Measurements from ENCODE around the gene MLLT3.

DNA sequence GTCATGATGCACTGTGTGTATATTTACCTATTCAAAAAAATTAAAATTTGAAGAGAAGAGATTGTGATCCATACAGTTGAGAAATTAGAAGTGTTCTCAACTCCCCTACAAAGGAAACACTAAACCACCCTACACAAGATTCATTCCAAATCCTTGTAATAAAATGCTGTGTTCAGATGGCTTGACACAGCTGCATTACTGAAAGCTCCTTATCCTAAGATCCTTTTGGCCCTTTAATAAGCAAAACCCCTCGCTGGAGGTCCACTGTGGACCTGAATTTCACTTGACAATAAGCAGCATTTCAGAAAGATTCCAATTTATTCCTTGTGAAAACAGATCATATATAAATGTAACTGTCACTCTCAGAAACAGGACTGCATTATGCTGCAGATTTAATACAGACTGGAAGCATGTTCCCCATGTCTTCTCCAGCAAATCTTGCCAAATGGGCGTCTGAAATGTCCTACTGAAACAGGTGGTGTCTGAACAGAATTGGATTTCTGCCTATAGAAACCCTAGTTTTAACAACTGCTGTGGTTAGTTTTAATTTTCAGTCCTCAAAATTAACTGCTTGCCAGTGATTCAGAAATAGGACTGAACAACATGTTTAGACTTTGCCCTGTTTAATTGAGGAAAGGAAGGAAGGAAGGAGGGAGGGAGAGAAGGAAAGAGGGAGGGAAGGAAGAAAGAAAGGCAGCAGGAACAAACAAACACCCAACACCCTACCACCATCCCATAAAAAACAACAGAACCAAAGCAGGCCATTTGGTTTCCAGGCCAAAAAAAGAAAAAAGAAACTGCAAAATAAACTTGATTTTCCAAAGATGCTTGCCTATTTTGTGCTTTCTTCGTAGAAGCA, 179.6 kb downstream of the MLLT3 start:
- TF ChIP-seq, protein P1, sequence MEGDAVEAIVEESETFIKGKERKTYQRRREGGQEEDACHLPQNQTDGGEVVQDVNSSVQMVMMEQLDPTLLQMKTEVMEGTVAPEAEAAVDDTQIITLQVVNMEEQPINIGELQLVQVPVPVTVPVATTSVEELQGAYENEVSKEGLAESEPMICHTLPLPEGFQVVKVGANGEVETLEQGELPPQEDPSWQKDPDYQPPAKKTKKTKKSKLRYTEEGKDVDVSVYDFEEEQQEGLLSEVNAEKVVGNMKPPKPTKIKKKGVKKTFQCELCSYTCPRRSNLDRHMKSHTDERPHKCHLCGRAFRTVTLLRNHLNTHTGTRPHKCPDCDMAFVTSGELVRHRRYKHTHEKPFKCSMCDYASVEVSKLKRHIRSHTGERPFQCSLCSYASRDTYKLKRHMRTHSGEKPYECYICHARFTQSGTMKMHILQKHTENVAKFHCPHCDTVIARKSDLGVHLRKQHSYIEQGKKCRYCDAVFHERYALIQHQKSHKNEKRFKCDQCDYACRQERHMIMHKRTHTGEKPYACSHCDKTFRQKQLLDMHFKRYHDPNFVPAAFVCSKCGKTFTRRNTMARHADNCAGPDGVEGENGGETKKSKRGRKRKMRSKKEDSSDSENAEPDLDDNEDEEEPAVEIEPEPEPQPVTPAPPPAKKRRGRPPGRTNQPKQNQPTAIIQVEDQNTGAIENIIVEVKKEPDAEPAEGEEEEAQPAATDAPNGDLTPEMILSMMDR (IDR thresholded peaks at IDR 0.05 in 4 of 5, conservative IDR thresholded peaks at IDR 0.05 in 1 of 5): no peak
- TF ChIP-seq POLR2A (IDR thresholded peaks at IDR 0.05): no peak
